Dendritic cell treated with granulocyte-macrophage colony-stimulating factor and Interleukin-4, amounts not matched to agents 40 ng/mL and 50 ng/mL, for 4 days (primary cell): ENCODE results near the gene MAPK8IP2.
A peak's percentile ranks its signal among the peaks of the same experiment; 100 is the strongest.

Experiments
- H3K27ac Mint-ChIP-seq: one replicate; pipeline ENCODE4 v1.8.0; 2022; ENCODE audit warnings: mild to moderate bottlenecking, mixed read lengths
- H3K27me3 Mint-ChIP-seq: one replicate; pipeline ENCODE4 v1.8.0; 2022; ENCODE audit warnings: mild to moderate bottlenecking, mixed read lengths
- H3K36me3 Mint-ChIP-seq: one replicate; pipeline ENCODE4 v1.8.0; 2022; ENCODE audit warnings: low read depth, mixed read lengths
- H3K4me1 Mint-ChIP-seq: one replicate; pipeline ENCODE4 v1.8.0; 2022; ENCODE audit warnings: low read depth, mixed read lengths
- H3K4me3 Mint-ChIP-seq: one replicate; pipeline ENCODE4 v1.8.0; 2022; ENCODE audit warnings: mild to moderate bottlenecking, moderate library complexity, mixed read lengths
- H3K9me3 Mint-ChIP-seq: one replicate; pipeline ENCODE4 v1.8.0; 2022; ENCODE audit warnings: mixed read lengths
- intact Hi-C: fragments of 100-400 bp; cut with micrococcal nuclease; formaldehyde crosslinking; loops from one replicate; pipeline ENCODE4 v1.15.0; 2022

The MAPK8IP2 gene

GRCh38 chr22:50621948-50622722 lies 21.5 kb downstream of the MAPK8IP2 start:
- peaks cover 30% of the 10 kb centered on the region for H3K36me3 Mint-ChIP-seq
- peaks cover 47% of the 10 kb centered on the region for H3K4me1 Mint-ChIP-seq
- H3K4me3 Mint-ChIP-seq: peak overlapping the region; percentile 69
- H3K9me3 Mint-ChIP-seq: no peaks in the 10 kb centered on the region
- H3K27ac Mint-ChIP-seq: peak overlapping the region; percentile 81
- intact Hi-C loops: loop anchor here (2.0 to 5.0 kb wide), 4 partner anchors 45 to 370 kb away; partner anchors contain the start of genes HDAC10, KLHDC7B and SCO2
- H3K27me3 Mint-ChIP-seq: peaks cover 14% of the 10 kb centered on the region

- Mint-ChIP-seq H3K27me3 (peaks cover 14% of the 10 kb centered on the region), H3K9me3 (no peaks in the 10 kb centered on the region), H3K36me3 (peaks cover 34% of the 10 kb centered on the region), H3K4me1 (peaks cover 51% of the 10 kb centered on the region), H3K27ac (peak overlapping the region; percentile 81), H3K4me3 (no peak overlapping the region)
- intact Hi-C loops: loop anchor here (5.0 kb wide), 2 partner anchors 96 to 371 kb away; partner anchors contain the start of genes HDAC10 and SCO2
These were observed 22.2 kb downstream of the MAPK8IP2 start for GRCh38 chr22:50622723-50623327.

- Mint-ChIP-seq H3K4me1 (peaks cover 60% of the 10 kb centered on the region), H3K27ac (no peak overlapping the region), H3K4me3 (no peak overlapping the region), H3K36me3 (peaks cover 41% of the 10 kb centered on the region), H3K9me3 (no peaks in the 10 kb centered on the region), H3K27me3 (peaks cover 11% of the 10 kb centered on the region)
- intact Hi-C loops: loop anchor here (5.0 kb wide), 3 partner anchors 68 to 372 kb away; partner anchors contain the start of genes HDAC10 and SCO2
These were observed 23.9 kb downstream of the MAPK8IP2 start for GRCh38 chr22:50624347-50625130.

- peaks cover 41% of the 10 kb centered on the region for H3K36me3 Mint-ChIP-seq
- H3K9me3 Mint-ChIP-seq: no peaks in the 10 kb centered on the region
- no peak overlapping the region for H3K4me3 Mint-ChIP-seq
- intact Hi-C loops: loop anchor here (5.0 kb wide), 1 partner anchor 67 kb away; no protein-coding TSS in a partner anchor
- H3K27me3 Mint-ChIP-seq: peaks cover 7% of the 10 kb centered on the region
- peaks cover 59% of the 10 kb centered on the region for H3K4me1 Mint-ChIP-seq
- no peak overlapping the region for H3K27ac Mint-ChIP-seq
These were observed 24.6 kb downstream of the MAPK8IP2 start for GRCh38 chr22:50625131-50625567.

- Mint-ChIP-seq H3K4me3 (no peak overlapping the region), H3K27ac (no peak overlapping the region), H3K36me3 (peaks cover 41% of the 10 kb centered on the region), H3K27me3 (peaks cover 7% of the 10 kb centered on the region), H3K9me3 (no peaks in the 10 kb centered on the region), H3K4me1 (peaks cover 57% of the 10 kb centered on the region)
- intact Hi-C loops: loop anchor here (5.0 kb wide), 1 partner anchor 67 kb away; no protein-coding TSS in a partner anchor
These were observed 25.1 kb downstream of the MAPK8IP2 start for GRCh38 chr22:50625568-50626313.

GRCh38 chr22:50626314-50626849 lies 25.8 kb downstream of the MAPK8IP2 start:
- H3K27ac Mint-ChIP-seq: peak overlapping the region; percentile 87
- H3K4me3 Mint-ChIP-seq: peak overlapping the region; percentile 17
- H3K9me3 Mint-ChIP-seq: no peaks in the 10 kb centered on the region
- peaks cover 50% of the 10 kb centered on the region for H3K4me1 Mint-ChIP-seq
- peaks cover 3% of the 10 kb centered on the region for H3K27me3 Mint-ChIP-seq
- intact Hi-C loops: loop anchor here (5.0 kb wide), 1 partner anchor 66 kb away; no protein-coding TSS in a partner anchor
- H3K36me3 Mint-ChIP-seq: peaks cover 41% of the 10 kb centered on the region

GRCh38 chr22:50626850-50627641 lies 26.5 kb downstream of the MAPK8IP2 start:
- intact Hi-C loops: loop anchor here (5.0 kb wide), 1 partner anchor 65 kb away; no protein-coding TSS in a partner anchor
- peaks cover 43% of the 10 kb centered on the region for H3K4me1 Mint-ChIP-seq
- H3K27ac Mint-ChIP-seq: peak overlapping the region; percentile 87
- H3K36me3 Mint-ChIP-seq: peaks cover 41% of the 10 kb centered on the region
- peak overlapping the region; percentile 73 for H3K4me3 Mint-ChIP-seq
- peaks cover 1% of the 10 kb centered on the region for H3K27me3 Mint-ChIP-seq
- no peaks in the 10 kb centered on the region for H3K9me3 Mint-ChIP-seq

GRCh38 chr22:50627642-50628542 lies 27.3 kb downstream of the MAPK8IP2 start, which contains the start of gene ARSA:
Gene ARSA (minus strand): TSS chr22:50628152. CDS start chr22:50627779, 373 bp downstream.
- peaks cover 41% of the 10 kb centered on the region for H3K36me3 Mint-ChIP-seq
- H3K27ac Mint-ChIP-seq: peak within 1 kb of the TSS; percentile 87
- peak within 1 kb of the TSS; percentile 73 for H3K4me3 Mint-ChIP-seq
- peaks cover 1% of the 10 kb centered on the region for H3K27me3 Mint-ChIP-seq
- H3K4me1 Mint-ChIP-seq: peaks cover 35% of the 10 kb centered on the region
- intact Hi-C loops: loop anchor here (5.0 kb wide), 1 partner anchor 64 kb away; no protein-coding TSS in a partner anchor
- H3K9me3 Mint-ChIP-seq: no peaks in the 10 kb centered on the region

GRCh38 chr22:50628543-50629134 lies 28.0 kb downstream of the MAPK8IP2 start:
- H3K4me1 Mint-ChIP-seq: peaks cover 31% of the 10 kb centered on the region
- H3K9me3 Mint-ChIP-seq: no peaks in the 10 kb centered on the region
- H3K27me3 Mint-ChIP-seq: peaks cover 1% of the 10 kb centered on the region
- H3K36me3 Mint-ChIP-seq: peaks cover 41% of the 10 kb centered on the region
- H3K4me3 Mint-ChIP-seq: peak overlapping the region; percentile 73
- intact Hi-C loops: loop anchor here (5.0 kb wide), 1 partner anchor 64 kb away; no protein-coding TSS in a partner anchor
- H3K27ac Mint-ChIP-seq: peak overlapping the region; percentile 87

- intact Hi-C loops: no loop called here
These were observed 29.8 kb downstream of the MAPK8IP2 start for GRCh38 chr22:50630376-50630775.

GRCh38 chr22:50633086-50633485 lies 32.5 kb downstream of the MAPK8IP2 start:
- H3K36me3 Mint-ChIP-seq: peaks cover 4% of the 10 kb centered on the region
- H3K4me1 Mint-ChIP-seq: peaks cover 15% of the 10 kb centered on the region
- H3K4me3 Mint-ChIP-seq: no peak overlapping the region
- intact Hi-C loops: no loop called here
- H3K9me3 Mint-ChIP-seq: no peaks in the 10 kb centered on the region
- H3K27me3 Mint-ChIP-seq: peaks cover 1% of the 10 kb centered on the region
- H3K27ac Mint-ChIP-seq: no peak overlapping the region

More at GRCh38 chr22:50630376-50630775, 29.8 kb downstream of the MAPK8IP2 start:
- peaks cover 31% of the 10 kb centered on the region for H3K4me1 Mint-ChIP-seq
- H3K9me3 Mint-ChIP-seq: no peaks in the 10 kb centered on the region
- no peak overlapping the region for H3K27ac Mint-ChIP-seq
- no peak overlapping the region for H3K4me3 Mint-ChIP-seq
- peaks cover 1% of the 10 kb centered on the region for H3K27me3 Mint-ChIP-seq
- peaks cover 26% of the 10 kb centered on the region for H3K36me3 Mint-ChIP-seq
